Neural cell (in vitro differentiated cells): ENCODE results near the gene CNTLN. TPM values are rescaled to one million over a fixed set of nuclear protein-coding genes. Genes with fewer than 3 reads are reported as not detected.

Experiments used
- H2AFZ ChIP-seq: fragments of 200-600, 300-800 bp; sonication (generic), shearing (Covaris generic); 2 replicates; pipeline ENCODE4 v1.6.0; 2014; ENCODE audit warnings: low read depth, mild to moderate bottlenecking, antibody characterized with exemption, low read length, moderate library complexity
- H3F3A ChIP-seq: fragments of 200-600 bp; shearing (Covaris generic); 2 replicates; pipeline ENCODE4 v1.6.1; 2016; ENCODE audit warnings: mild to moderate bottlenecking, moderate library complexity, mixed read lengths, antibody characterized with exemption, low read length; ENCODE audit not compliant: insufficient read depth, poor library complexity, severe bottlenecking
- H3K27ac ChIP-seq: fragments of 200-600, 300-800 bp; sonication (generic), shearing (Covaris generic); 2 replicates; pipeline ENCODE4 v1.5.1; 2014; ENCODE audit warnings: mild to moderate bottlenecking, low read length, moderate library complexity
- H3K27me3 ChIP-seq: fragments of 300-800, 200-600 bp; sonication (generic), shearing (Covaris generic); 2 replicates; pipeline ENCODE4 v1.6.0; 2014; ENCODE audit warnings: mild to moderate bottlenecking, low read depth, low read length, moderate library complexity; ENCODE audit not compliant: insufficient read depth
- H3K36me3 ChIP-seq: fragments of 300-800, 200-600 bp; sonication (generic), shearing (Covaris generic); 2 replicates; pipeline ENCODE4 v1.5.1; 2014; ENCODE audit warnings: mild to moderate bottlenecking, antibody characterized with exemption, low read length, moderate library complexity; ENCODE audit not compliant: insufficient read depth
- H3K4me2 ChIP-seq: fragments of 300-800, 200-600 bp; sonication (generic), shearing (Covaris generic); 2 replicates; pipeline ENCODE4 v1.6.0; 2014; ENCODE audit warnings: mild to moderate bottlenecking, low read length
- H3K4me3 ChIP-seq: fragments of 300-800, 200-600 bp; sonication (generic), shearing (Covaris generic); 2 replicates; pipeline ENCODE4 v1.5.1; 2014; ENCODE audit warnings: mild to moderate bottlenecking, low read length, moderate library complexity
- H3K79me2 ChIP-seq: fragments of 200-600 bp; shearing (Covaris generic); replicated peaks from 2 replicates; pipeline ENCODE4 v1.6.0; 2014; ENCODE audit warnings: mild to moderate bottlenecking, low read length, moderate library complexity; ENCODE audit not compliant: insufficient read depth
- H3K9ac ChIP-seq: fragments of 300-800, 200-600 bp; sonication (generic), shearing (Covaris generic); 2 replicates; pipeline ENCODE4 v1.6.1; 2016; ENCODE audit warnings: mild to moderate bottlenecking, low read length, mixed read lengths
- H3K9me2 ChIP-seq: fragments of 200-600 bp; shearing (Covaris generic); 2 replicates; pipeline ENCODE4 v1.6.1; 2016; ENCODE audit warnings: mild to moderate bottlenecking, low read length, mixed read lengths; ENCODE audit not compliant: insufficient read depth
- H3K9me3 ChIP-seq: fragments of 200-600, 300-800 bp; sonication (generic), shearing (Covaris generic); 2 replicates; pipeline ENCODE4 v1.6.1; 2016; ENCODE audit warnings: mild to moderate bottlenecking, mixed run types, low read length, moderate library complexity, mixed read lengths
- H4K20me1 ChIP-seq: fragments of 200-600 bp; shearing (Covaris generic); 2 replicates; pipeline ENCODE4 v1.6.1; 2016; ENCODE audit warnings: mild to moderate bottlenecking, mixed run types; ENCODE audit not compliant: insufficient read depth
- EP300 ChIP-seq: fragments of 450-650 bp; conservative IDR thresholded peaks from 2 replicates; pipeline ENCODE4 v1.6.1; 2014; ENCODE audit warnings: antibody characterized with exemption, mild to moderate bottlenecking, moderate library complexity; ENCODE audit not compliant: poor library complexity, severe bottlenecking
- EZH2 ChIP-seq: fragments of 200-600, 300-800 bp; shearing (Covaris generic), sonication (generic); IDR thresholded peaks from 2 replicates; pipeline ENCODE4 v1.6.1; 2014; ENCODE audit warnings: antibody characterized with exemption, low read length, borderline replicate concordance, mild to moderate bottlenecking; ENCODE audit not compliant: insufficient read depth, poor library complexity, severe bottlenecking
- MXI1 ChIP-seq: fragments of 450-650 bp; conservative IDR thresholded peaks from 2 replicates; pipeline ENCODE4 v1.6.1; 2014; ENCODE audit warnings: antibody characterized with exemption, mild to moderate bottlenecking; ENCODE audit not compliant: poor library complexity, severe bottlenecking
- POLR2AphosphoS5 ChIP-seq: IDR thresholded peaks from 2 replicates; pipeline ENCODE4 v1.6.1; 2012
- RAD21 ChIP-seq: fragments of 450-650 bp; conservative IDR thresholded peaks from 2 replicates; pipeline ENCODE4 v1.6.1; 2014; ENCODE audit warnings: antibody characterized with exemption, mild to moderate bottlenecking, moderate library complexity
- SMC3 ChIP-seq: fragments of 450-650 bp; conservative IDR thresholded peaks from 2 replicates; pipeline ENCODE4 v1.6.1; 2014; ENCODE audit warnings: antibody characterized with exemption, mild to moderate bottlenecking, moderate library complexity; ENCODE audit not compliant: poor library complexity
- TAF1 ChIP-seq: IDR thresholded peaks from 2 replicates; pipeline ENCODE4 v1.6.1; 2012; ENCODE audit warnings: low read depth
- polyA plus RNA-seq: library from polyadenylated mRNA; depleted of rRNA; stranded (reverse); fragments of >200 nt; gene quantifications from 2 replicates; pipeline ENCODE4 v1.2.3, GENCODE V29; 2014
- TF ChIP-seq, protein P1 (sequence below): fragments of 450-650 bp; IDR thresholded peaks from 2 replicates; pipeline ENCODE4 v1.5.1; 2014; ENCODE audit warnings: antibody characterized with exemption, mild to moderate bottlenecking, moderate library complexity; ENCODE audit not compliant: poor library complexity, severe bottlenecking
- TF ChIP-seq, protein P2 (sequence below): IDR thresholded peaks from 2 replicates; pipeline ENCODE4 v1.6.1; 2012; ENCODE audit warnings: borderline replicate concordance

CNTLN gene
- polyA plus RNA-seq, 1 donor from 2014 or later: 5.0 TPM

- Histone ChIP-seq H3K36me3 (no peaks in the 10 kb centered on the region), H3K79me2 (no peaks in the 10 kb centered on the region), H3K4me3 (no peak overlapping the region), H3F3A (no peaks in the 10 kb centered on the region), H3K4me2 (no peak overlapping the region), H3K9ac (no peak overlapping the region), H3K9me2 (no peaks in the 10 kb centered on the region), H3K27me3 (no peaks in the 10 kb centered on the region), H4K20me1 (no peaks in the 10 kb centered on the region), H3K27ac (no peak overlapping the region), H3K9me3 (no peaks in the 10 kb centered on the region), H2AFZ (no peak overlapping the region)
- no peak for TF ChIP-seq MXI1
- TF ChIP-seq, protein P1, sequence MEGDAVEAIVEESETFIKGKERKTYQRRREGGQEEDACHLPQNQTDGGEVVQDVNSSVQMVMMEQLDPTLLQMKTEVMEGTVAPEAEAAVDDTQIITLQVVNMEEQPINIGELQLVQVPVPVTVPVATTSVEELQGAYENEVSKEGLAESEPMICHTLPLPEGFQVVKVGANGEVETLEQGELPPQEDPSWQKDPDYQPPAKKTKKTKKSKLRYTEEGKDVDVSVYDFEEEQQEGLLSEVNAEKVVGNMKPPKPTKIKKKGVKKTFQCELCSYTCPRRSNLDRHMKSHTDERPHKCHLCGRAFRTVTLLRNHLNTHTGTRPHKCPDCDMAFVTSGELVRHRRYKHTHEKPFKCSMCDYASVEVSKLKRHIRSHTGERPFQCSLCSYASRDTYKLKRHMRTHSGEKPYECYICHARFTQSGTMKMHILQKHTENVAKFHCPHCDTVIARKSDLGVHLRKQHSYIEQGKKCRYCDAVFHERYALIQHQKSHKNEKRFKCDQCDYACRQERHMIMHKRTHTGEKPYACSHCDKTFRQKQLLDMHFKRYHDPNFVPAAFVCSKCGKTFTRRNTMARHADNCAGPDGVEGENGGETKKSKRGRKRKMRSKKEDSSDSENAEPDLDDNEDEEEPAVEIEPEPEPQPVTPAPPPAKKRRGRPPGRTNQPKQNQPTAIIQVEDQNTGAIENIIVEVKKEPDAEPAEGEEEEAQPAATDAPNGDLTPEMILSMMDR: no peak
- no peak for TF ChIP-seq TAF1
- TF ChIP-seq EP300: no peak
- TF ChIP-seq SMC3: no peak
- TF ChIP-seq POLR2AphosphoS5: no peak
- no peak for TF ChIP-seq RAD21
- TF ChIP-seq, protein P2, sequence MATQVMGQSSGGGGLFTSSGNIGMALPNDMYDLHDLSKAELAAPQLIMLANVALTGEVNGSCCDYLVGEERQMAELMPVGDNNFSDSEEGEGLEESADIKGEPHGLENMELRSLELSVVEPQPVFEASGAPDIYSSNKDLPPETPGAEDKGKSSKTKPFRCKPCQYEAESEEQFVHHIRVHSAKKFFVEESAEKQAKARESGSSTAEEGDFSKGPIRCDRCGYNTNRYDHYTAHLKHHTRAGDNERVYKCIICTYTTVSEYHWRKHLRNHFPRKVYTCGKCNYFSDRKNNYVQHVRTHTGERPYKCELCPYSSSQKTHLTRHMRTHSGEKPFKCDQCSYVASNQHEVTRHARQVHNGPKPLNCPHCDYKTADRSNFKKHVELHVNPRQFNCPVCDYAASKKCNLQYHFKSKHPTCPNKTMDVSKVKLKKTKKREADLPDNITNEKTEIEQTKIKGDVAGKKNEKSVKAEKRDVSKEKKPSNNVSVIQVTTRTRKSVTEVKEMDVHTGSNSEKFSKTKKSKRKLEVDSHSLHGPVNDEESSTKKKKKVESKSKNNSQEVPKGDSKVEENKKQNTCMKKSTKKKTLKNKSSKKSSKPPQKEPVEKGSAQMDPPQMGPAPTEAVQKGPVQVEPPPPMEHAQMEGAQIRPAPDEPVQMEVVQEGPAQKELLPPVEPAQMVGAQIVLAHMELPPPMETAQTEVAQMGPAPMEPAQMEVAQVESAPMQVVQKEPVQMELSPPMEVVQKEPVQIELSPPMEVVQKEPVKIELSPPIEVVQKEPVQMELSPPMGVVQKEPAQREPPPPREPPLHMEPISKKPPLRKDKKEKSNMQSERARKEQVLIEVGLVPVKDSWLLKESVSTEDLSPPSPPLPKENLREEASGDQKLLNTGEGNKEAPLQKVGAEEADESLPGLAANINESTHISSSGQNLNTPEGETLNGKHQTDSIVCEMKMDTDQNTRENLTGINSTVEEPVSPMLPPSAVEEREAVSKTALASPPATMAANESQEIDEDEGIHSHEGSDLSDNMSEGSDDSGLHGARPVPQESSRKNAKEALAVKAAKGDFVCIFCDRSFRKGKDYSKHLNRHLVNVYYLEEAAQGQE: no peak
- TF ChIP-seq EZH2: no peak
Measured at GRCh38 chr9:17315341-17315740, 180.5 kb downstream of the CNTLN start.

DNA sequence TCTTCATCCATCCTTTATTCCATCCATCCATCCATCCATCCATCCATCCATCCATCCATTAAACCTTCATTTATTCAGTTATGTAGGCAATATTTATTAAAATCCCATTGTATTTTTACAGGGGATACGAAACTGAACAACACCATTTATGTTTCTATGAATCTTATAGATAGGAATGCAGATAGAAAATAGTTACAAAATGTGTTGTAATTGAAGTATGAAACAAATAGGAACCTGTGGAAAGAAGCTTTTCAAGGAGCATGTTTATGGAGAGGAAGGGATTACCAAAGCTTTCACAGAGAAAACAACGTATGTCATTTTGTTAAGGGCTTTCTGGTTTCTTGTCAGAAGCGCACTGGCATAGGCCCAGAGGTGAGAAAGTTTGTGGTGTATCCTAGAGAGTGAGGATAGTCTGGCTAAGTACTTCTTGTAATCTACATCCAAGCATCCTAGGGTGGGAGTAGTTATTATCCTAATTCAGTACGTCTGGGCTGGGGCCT, 184.0 kb downstream of the CNTLN start:
- Histone ChIP-seq H3F3A (no peaks in the 10 kb centered on the region), H3K9ac (no peak overlapping the region), H3K9me2 (no peaks in the 10 kb centered on the region), H3K4me2 (no peak overlapping the region), H3K27me3 (no peaks in the 10 kb centered on the region), H3K4me3 (no peak overlapping the region), H4K20me1 (no peaks in the 10 kb centered on the region), H3K36me3 (no peaks in the 10 kb centered on the region), H3K79me2 (no peaks in the 10 kb centered on the region), H2AFZ (no peak overlapping the region), H3K9me3 (no peaks in the 10 kb centered on the region), H3K27ac (no peak overlapping the region)
- no peak for TF ChIP-seq MXI1
- TF ChIP-seq POLR2AphosphoS5: no peak
- TF ChIP-seq TAF1: no peak
- TF ChIP-seq EZH2: no peak
- TF ChIP-seq, protein P2: no peak
- TF ChIP-seq, protein P1: no peak
- TF ChIP-seq RAD21: no peak
- no peak for TF ChIP-seq SMC3
- TF ChIP-seq EP300: no peak
